SU-DHL-6 (cell line): Measurements from ENCODE around the gene ITGB8.

ENCODE experiments used
- EZH2phosphoT487 ChIP-seq: fragments of 200-600 bp; sonication (generic), shearing (Covaris generic); conservative IDR thresholded peaks from 2 replicates; pipeline ENCODE4 v1.6.1; 2018; ENCODE audit warnings: mild to moderate bottlenecking, antibody characterized with exemption, low read length, moderate library complexity, mixed read lengths
- TF ChIP-seq, protein P1 (sequence below): fragments of 200-600 bp; sonication (generic); IDR thresholded peaks from one replicate; pipeline ENCODE4 v1.5.1; 2017; ENCODE audit warnings: antibody characterized with exemption, mild to moderate bottlenecking, low read length, moderate library complexity; ENCODE audit not compliant: insufficient read depth, poor library complexity, severe bottlenecking

DNA sequence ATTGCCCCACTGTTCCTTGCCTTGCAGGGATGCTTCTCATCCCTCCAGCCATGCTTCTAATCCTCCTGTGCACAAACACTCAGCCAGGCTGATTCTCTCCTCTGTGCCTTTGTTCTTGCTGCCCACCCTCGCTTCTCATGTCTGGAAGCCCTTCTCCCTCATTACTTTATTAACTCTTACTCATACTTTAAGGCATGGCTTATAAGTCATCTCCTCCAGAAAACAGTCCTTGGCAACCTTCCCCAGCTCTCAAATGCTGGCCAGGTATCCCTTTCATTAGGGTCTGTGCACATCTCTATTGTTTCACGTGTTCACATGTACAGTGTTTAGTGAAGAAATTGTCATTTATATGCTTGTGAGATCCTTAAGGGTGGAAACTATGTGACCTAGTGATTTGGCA is 62.9 kb downstream of the ITGB8 start:
- TF ChIP-seq, protein P1, sequence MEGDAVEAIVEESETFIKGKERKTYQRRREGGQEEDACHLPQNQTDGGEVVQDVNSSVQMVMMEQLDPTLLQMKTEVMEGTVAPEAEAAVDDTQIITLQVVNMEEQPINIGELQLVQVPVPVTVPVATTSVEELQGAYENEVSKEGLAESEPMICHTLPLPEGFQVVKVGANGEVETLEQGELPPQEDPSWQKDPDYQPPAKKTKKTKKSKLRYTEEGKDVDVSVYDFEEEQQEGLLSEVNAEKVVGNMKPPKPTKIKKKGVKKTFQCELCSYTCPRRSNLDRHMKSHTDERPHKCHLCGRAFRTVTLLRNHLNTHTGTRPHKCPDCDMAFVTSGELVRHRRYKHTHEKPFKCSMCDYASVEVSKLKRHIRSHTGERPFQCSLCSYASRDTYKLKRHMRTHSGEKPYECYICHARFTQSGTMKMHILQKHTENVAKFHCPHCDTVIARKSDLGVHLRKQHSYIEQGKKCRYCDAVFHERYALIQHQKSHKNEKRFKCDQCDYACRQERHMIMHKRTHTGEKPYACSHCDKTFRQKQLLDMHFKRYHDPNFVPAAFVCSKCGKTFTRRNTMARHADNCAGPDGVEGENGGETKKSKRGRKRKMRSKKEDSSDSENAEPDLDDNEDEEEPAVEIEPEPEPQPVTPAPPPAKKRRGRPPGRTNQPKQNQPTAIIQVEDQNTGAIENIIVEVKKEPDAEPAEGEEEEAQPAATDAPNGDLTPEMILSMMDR: no peak
- TF ChIP-seq EZH2phosphoT487: no peak
